ENCODE results near the gene INTS12. TPM values are rescaled to one million over a fixed set of nuclear protein-coding genes. Genes with fewer than 3 reads are reported as not detected.

The INTS12 gene
- total and polyA plus RNA-seq, 2 experiments from 2014 or later = 12.6 to 15.3 TPM

DNA sequence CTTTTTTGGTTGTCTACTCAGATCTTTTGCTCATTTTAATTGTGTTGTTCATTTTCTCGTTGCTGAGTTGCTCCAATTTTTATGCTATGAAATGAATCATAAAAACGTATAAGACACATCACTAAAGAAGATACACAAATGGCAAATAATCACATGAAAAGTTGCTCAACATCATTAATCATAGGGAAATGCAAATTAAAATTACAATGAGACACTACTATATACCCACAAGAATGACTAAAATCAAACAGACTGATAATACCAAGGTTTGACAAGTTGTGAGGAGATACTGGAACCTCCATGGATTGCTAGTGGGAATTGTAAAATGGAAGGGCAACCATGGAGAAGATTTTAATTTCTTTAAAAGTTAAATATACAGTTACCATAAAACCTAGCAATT is 17.1 kb upstream of the INTS12 start (continued):
- TF ChIP-seq, protein P1, sequence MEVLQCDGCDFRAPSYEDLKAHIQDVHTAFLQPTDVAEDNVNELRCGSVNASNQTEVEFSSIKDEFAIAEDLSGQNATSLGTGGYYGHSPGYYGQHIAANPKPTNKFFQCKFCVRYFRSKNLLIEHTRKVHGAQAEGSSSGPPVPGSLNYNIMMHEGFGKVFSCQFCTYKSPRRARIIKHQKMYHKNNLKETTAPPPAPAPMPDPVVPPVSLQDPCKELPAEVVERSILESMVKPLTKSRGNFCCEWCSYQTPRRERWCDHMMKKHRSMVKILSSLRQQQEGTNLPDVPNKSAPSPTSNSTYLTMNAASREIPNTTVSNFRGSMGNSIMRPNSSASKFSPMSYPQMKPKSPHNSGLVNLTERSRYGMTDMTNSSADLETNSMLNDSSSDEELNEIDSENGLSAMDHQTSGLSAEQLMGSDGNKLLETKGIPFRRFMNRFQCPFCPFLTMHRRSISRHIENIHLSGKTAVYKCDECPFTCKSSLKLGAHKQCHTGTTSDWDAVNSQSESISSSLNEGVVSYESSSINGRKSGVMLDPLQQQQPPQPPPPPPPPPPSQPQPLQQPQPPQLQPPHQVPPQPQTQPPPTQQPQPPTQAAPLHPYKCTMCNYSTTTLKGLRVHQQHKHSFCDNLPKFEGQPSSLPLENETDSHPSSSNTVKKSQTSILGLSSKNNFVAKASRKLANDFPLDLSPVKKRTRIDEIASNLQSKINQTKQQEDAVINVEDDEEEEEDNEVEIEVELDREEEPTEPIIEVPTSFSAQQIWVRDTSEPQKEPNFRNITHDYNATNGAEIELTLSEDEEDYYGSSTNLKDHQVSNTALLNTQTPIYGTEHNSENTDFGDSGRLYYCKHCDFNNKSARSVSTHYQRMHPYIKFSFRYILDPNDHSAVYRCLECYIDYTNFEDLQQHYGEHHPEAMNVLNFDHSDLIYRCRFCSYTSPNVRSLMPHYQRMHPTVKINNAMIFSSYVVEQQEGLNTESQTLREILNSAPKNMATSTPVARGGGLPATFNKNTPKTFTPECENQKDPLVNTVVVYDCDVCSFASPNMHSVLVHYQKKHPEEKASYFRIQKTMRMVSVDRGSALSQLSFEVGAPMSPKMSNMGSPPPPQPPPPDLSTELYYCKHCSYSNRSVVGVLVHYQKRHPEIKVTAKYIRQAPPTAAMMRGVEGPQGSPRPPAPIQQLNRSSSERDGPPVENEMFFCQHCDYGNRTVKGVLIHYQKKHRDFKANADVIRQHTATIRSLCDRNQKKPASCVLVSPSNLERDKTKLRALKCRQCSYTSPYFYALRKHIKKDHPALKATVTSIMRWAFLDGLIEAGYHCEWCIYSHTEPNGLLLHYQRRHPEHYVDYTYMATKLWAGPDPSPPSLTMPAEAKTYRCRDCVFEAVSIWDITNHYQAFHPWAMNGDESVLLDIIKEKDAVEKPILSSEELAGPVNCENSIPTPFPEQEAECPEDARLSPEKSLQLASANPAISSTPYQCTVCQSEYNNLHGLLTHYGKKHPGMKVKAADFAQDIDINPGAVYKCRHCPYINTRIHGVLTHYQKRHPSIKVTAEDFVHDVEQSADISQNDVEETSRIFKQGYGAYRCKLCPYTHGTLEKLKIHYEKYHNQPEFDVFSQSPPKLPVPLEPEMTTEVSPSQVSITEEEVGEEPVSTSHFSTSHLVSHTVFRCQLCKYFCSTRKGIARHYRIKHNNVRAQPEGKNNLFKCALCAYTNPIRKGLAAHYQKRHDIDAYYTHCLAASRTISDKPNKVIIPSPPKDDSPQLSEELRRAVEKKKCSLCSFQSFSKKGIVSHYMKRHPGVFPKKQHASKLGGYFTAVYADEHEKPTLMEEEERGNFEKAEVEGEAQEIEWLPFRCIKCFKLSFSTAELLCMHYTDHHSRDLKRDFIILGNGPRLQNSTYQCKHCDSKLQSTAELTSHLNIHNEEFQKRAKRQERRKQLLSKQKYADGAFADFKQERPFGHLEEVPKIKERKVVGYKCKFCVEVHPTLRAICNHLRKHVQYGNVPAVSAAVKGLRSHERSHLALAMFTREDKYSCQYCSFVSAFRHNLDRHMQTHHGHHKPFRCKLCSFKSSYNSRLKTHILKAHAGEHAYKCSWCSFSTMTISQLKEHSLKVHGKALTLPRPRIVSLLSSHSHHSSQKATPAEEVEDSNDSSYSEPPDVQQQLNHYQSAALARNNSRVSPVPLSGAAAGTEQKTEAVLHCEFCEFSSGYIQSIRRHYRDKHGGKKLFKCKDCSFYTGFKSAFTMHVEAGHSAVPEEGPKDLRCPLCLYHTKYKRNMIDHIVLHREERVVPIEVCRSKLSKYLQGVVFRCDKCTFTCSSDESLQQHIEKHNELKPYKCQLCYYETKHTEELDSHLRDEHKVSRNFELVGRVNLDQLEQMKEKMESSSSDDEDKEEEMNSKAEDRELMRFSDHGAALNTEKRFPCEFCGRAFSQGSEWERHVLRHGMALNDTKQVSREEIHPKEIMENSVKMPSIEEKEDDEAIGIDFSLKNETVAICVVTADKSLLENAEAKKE (CRISPR knock-in tag; IDR thresholded peaks at IDR 0.05) = no peak
- TF ChIP-seq EZH2 (IDR thresholded peaks at IDR 0.05; ENCODE audit: low read depth, unreplicated experiment) = no peak
- no peak for TF ChIP-seq STAT1 (IDR thresholded peaks at IDR 0.05; ENCODE audit: unreplicated experiment)

GRCh38 chr4:105719204-105719603 is 10.7 kb upstream of the INTS12 start:
- Histone ChIP-seq H3K4me1 (ENCODE audit: insufficient read depth) (no peaks in the 10 kb centered on the region), H4K20me1 (replicated peaks; ENCODE audit: insufficient read depth) (0 out of 2 replicates have a peak, but pooled peaks cover 3% of the 10 kb centered on the region), H3K79me2 (replicated peaks; ENCODE audit: insufficient read depth) (peaks cover 26% of the 10 kb centered on the region), H3K4me3 (no peak overlapping the region), H3K4me2 (no peak overlapping the region), H3K9me2 (ENCODE audit: insufficient read depth) (no peaks in the 10 kb centered on the region), H3K27ac (ENCODE audit: low read depth) (no peak overlapping the region), H3F3A (replicated peaks; ENCODE audit: low read depth) (no peaks in the 10 kb centered on the region), H3K27me3 (ENCODE audit: insufficient read depth) (no peaks in the 10 kb centered on the region), H2AFZ (no peak overlapping the region), H3K36me3 (ENCODE audit: insufficient read depth) (no peaks in the 10 kb centered on the region)
- TF ChIP-seq, protein P2, sequence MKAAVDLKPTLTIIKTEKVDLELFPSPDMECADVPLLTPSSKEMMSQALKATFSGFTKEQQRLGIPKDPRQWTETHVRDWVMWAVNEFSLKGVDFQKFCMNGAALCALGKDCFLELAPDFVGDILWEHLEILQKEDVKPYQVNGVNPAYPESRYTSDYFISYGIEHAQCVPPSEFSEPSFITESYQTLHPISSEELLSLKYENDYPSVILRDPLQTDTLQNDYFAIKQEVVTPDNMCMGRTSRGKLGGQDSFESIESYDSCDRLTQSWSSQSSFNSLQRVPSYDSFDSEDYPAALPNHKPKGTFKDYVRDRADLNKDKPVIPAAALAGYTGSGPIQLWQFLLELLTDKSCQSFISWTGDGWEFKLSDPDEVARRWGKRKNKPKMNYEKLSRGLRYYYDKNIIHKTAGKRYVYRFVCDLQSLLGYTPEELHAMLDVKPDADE (IDR thresholded peaks at IDR 0.05) = no peak
- Mint-ChIP-seq H3K36me3 (ENCODE audit: low read depth) (peaks cover 30% of the 10 kb centered on the region), H3K9me3 (peaks cover 8% of the 10 kb centered on the region), H3K4me3 (no peak overlapping the region), H3K27me3 (ENCODE audit: insufficient read depth, low read depth, poor library complexity) (peaks cover 5% of the 10 kb centered on the region), H3K27ac (no peak overlapping the region), H3K4me1 (no peaks in the 10 kb centered on the region)
- ATAC-seq = no peak
- no peak for DNase-seq (ENCODE audit: low spot score)

Data from GM23338 (cell line).